Hepatocyte (in vitro differentiated cells): ENCODE measurements around the gene PCBD1.

Experiments
- CTCF ChIP-seq: fragments of 200-600 bp; sonication (generic); IDR thresholded peaks from 2 replicates; pipeline ENCODE4 v1.5.1; 2016; ENCODE audit warnings: antibody characterized with exemption, mild to moderate bottlenecking; ENCODE audit not compliant: poor library complexity
- EZH2 ChIP-seq: fragments of 200-600 bp; sonication (generic); IDR thresholded peaks from 2 replicates; pipeline ENCODE4 v1.6.1; 2016; ENCODE audit warnings: antibody characterized with exemption, mild to moderate bottlenecking, borderline replicate concordance
- EZH2phosphoT487 ChIP-seq: fragments of 200-600 bp; sonication (generic); IDR thresholded peaks from one replicate; pipeline ENCODE4 v1.6.1; 2018; ENCODE audit warnings: antibody characterized with exemption, mild to moderate bottlenecking, low read depth, moderate library complexity; ENCODE audit not compliant: unreplicated experiment, severe bottlenecking

DNA sequence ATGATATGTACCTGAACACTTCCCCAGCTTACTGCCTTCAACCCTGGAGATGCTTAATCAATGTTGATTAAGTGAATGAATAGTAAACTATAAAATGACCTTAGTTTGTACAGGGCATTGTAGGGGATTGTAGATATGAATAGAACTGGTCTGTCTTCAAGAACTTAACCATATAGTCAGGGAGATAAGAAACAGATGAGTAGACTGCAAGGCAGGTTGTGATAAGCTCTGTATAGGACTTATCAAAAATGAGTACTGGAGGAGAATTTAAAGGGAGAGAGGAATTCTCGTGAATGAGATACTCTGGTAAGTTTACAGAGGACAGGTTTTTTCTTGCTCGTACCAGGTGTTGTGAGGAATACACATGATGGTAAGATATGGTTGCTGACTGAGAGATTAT, 45.0 kb downstream of the PCBD1 start:
- no peak for TF ChIP-seq CTCF
- TF ChIP-seq EZH2: no peak
- no peak for TF ChIP-seq EZH2phosphoT487
